Epithelial cell of esophagus (primary cell): ENCODE results near the gene TNFSF9.
"Not testable (repeated sequence)": the region's sequence is repeated elsewhere in the genome, so short reads cannot be mapped to it uniquely, and the experiment has no call there.

Experiments
- DNase-seq: peaks from one replicate; pipeline ENCODE4 v3.0.0; 2010; ENCODE audit warnings: low read depth
- H3K4me3 ChIP-seq: 2 replicates; pipeline ENCODE4 v1.5.1; 2011; ENCODE audit warnings: mild to moderate bottlenecking, low read length, control low read depth
- CTCF ChIP-seq: IDR thresholded peaks from 2 replicates; pipeline ENCODE4 v1.5.1; 2011; ENCODE audit warnings: low read depth, mild to moderate bottlenecking, low read length, control low read depth, inconsistent platforms; ENCODE audit not compliant: insufficient read depth; ENCODE audit errors: missing control alignments

TNFSF9 gene

GRCh38 chr19:6499052-6499790 lies 31.6 kb upstream of the TNFSF9 start:
- no peak overlapping the region for H3K4me3 ChIP-seq
- DNase-seq = no peak
- no peak for TF ChIP-seq CTCF

- no peak overlapping the region for H3K4me3 ChIP-seq
- no peak for TF ChIP-seq CTCF
- DNase-seq = no peak
Observed at GRCh38 chr19:6500837-6501739, 29.7 kb upstream of the TNFSF9 start.

GRCh38 chr19:6501740-6502648 lies 28.8 kb upstream of the TNFSF9 start, which contains the start of gene TUBB4A:
TSS of gene TUBB4A (minus strand) at chr19:6502309. CDS start at chr19:6502212, 97 bp downstream.
- H3K4me3 ChIP-seq = no peak within 1 kb of the TSS
- TF ChIP-seq CTCF = no peak
- no peak for DNase-seq

- TF ChIP-seq CTCF = no peak
- no peak overlapping the region for H3K4me3 ChIP-seq
- DNase-seq = no peak
Observed at GRCh38 chr19:6503407-6504201, 27.2 kb upstream of the TNFSF9 start.

- not testable (repeated sequence) for DNase-seq, H3K4me3 ChIP-seq
Observed at GRCh38 chr19:6508028-6508771, 22.6 kb upstream of the TNFSF9 start.

GRCh38 chr19:6509118-6509971 lies 21.5 kb upstream of the TNFSF9 start:
- DNase-seq = no peak
- H3K4me3 ChIP-seq = no peak overlapping the region
- TF ChIP-seq CTCF = no peak
